Cardiac muscle cell (in vitro differentiated cells and primary cell): ENCODE measurements around the gene CDA. TPM values are rescaled to one million over a fixed set of nuclear protein-coding genes. Genes with fewer than 3 reads are reported as not detected.

Experiments used
- DNase-seq, 2 donors: peaks; one replicate each; pipeline versions ENCODE4 v3.0.0 to v3.0.0-alpha.2; 2010 to 2017; ENCODE audit warnings: low read depth in 1 of 2, low spot score in 1 of 2
- H3K27ac ChIP-seq: fragments of 200-600 bp; sonication (generic); 2 replicates; pipeline ENCODE4 v1.5.1; 2016
- H3K27me3 ChIP-seq: fragments of 200-600 bp; sonication (generic); 2 replicates; pipeline ENCODE4 v1.6.0; 2016; ENCODE audit warnings: control low read depth
- H3K36me3 ChIP-seq: fragments of 200-600 bp; sonication (generic); 2 replicates; pipeline ENCODE4 v1.5.1; 2016; ENCODE audit warnings: control low read depth
- H3K4me1 ChIP-seq: fragments of 200-600 bp; sonication (generic); 2 replicates; pipeline ENCODE4 v1.8.1; 2017; ENCODE audit warnings: low read depth, mild to moderate bottlenecking, mixed run types
- H3K4me3 ChIP-seq: fragments of 200-600 bp; sonication (generic); 2 replicates; pipeline ENCODE4 v1.5.1; 2016; ENCODE audit warnings: mild to moderate bottlenecking
- H3K9me3 ChIP-seq: fragments of 200-600 bp; sonication (generic); 2 replicates; pipeline ENCODE4 v1.5.1; 2017; ENCODE audit warnings: low read depth, mild to moderate bottlenecking, control low read depth
- polyA plus RNA-seq: library from polyadenylated mRNA; unstranded; fragments of >200 nt; fragmentation: Nextera tagmentation; extraction: Ambion mirVana; gene quantifications from 2 replicates; pipeline ENCODE4 v1.2.1, GENCODE V29; 2016
- total RNA-seq: library from RNA; depleted of rRNA; stranded (reverse); fragments of >200 nt; gene quantifications from 2 replicates; pipeline ENCODE4 v1.2.3, GENCODE V29; 2016
- TF ChIP-seq, protein P1 (sequence below): IDR thresholded peaks from 2 replicates; pipeline ENCODE4 v1.5.1; 2012; ENCODE audit warnings: low read depth, mild to moderate bottlenecking, low read length

Gene CDA
- total and polyA plus RNA-seq, 2 experiments from 2014 or later = not detected

- Histone ChIP-seq H3K9me3 (no peaks in the 10 kb centered on the region), H3K36me3 (peaks cover 10% of the 10 kb centered on the region), H3K27me3 (no peaks in the 10 kb centered on the region), H3K27ac (no peak overlapping the region), H3K4me3 (no peak overlapping the region), H3K4me1 (no peaks in the 10 kb centered on the region)
- TF ChIP-seq, protein P1, sequence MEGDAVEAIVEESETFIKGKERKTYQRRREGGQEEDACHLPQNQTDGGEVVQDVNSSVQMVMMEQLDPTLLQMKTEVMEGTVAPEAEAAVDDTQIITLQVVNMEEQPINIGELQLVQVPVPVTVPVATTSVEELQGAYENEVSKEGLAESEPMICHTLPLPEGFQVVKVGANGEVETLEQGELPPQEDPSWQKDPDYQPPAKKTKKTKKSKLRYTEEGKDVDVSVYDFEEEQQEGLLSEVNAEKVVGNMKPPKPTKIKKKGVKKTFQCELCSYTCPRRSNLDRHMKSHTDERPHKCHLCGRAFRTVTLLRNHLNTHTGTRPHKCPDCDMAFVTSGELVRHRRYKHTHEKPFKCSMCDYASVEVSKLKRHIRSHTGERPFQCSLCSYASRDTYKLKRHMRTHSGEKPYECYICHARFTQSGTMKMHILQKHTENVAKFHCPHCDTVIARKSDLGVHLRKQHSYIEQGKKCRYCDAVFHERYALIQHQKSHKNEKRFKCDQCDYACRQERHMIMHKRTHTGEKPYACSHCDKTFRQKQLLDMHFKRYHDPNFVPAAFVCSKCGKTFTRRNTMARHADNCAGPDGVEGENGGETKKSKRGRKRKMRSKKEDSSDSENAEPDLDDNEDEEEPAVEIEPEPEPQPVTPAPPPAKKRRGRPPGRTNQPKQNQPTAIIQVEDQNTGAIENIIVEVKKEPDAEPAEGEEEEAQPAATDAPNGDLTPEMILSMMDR = no peak
- DNase-seq = no peak
Measured at GRCh38 chr1:20643080-20643479, 54.2 kb downstream of the CDA start.

DNA sequence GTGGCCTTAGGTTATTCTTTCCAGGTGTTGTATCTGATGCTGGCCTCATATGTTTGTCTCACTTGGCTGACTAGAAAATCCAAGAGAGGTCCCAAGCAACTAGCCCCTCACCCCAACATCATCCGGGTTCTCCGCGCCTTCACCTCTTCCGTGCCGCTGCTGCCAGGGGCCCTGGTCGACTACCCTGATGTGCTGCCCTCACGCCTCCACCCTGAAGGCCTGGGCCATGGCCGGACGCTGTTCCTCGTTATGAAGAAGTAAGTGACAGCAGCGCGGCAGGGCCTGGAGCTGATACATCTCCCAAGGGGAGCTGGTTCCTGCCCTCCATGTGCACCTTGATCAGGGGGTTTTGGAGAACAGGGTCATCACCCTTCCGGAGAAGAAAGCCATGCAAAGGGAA lies 55.5 kb downstream of the CDA start:
- Histone ChIP-seq H3K27ac (no peak overlapping the region), H3K27me3 (no peaks in the 10 kb centered on the region), H3K9me3 (no peaks in the 10 kb centered on the region), H3K4me3 (no peak overlapping the region), H3K4me1 (no peaks in the 10 kb centered on the region), H3K36me3 (peaks cover 19% of the 10 kb centered on the region)
- no peak for DNase-seq
- TF ChIP-seq, protein P1 = no peak

DNA sequence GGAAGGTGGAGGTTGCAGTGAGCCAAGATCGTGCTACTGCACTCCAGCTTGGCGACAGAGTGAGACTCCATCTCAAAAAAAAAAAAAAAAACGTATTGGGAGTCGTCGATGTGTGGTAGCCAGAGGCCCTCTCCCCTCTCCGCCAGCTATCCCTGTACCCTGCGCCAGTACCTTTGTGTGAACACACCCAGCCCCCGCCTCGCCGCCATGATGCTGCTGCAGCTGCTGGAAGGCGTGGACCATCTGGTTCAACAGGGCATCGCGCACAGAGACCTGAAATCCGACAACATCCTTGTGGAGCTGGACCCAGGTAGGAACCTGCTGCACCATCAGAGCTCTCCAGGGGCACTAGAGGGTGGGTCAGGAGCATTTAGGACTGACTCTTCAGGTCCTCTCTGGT lies 56.5 kb downstream of the CDA start:
- Histone ChIP-seq H3K4me3 (no peak overlapping the region), H3K27me3 (no peaks in the 10 kb centered on the region), H3K36me3 (peaks cover 25% of the 10 kb centered on the region), H3K9me3 (no peaks in the 10 kb centered on the region), H3K4me1 (no peaks in the 10 kb centered on the region), H3K27ac (no peak overlapping the region)
- no peak for DNase-seq
- TF ChIP-seq, protein P1 = no peak

DNA sequence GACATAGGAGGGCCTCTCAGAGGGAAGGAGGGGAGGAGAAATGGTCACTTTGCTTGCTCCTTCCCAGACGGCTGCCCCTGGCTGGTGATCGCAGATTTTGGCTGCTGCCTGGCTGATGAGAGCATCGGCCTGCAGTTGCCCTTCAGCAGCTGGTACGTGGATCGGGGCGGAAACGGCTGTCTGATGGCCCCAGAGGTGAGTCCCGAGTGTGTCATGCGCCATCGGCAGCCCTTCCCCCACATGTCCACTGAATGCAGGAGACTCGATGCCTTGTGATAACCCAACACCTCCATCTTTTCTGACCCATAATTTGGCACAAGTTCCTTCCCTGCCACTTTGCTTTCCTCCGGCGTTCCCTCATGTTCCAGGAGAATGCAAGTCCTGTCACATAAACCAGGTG lies 59.5 kb downstream of the CDA start:
- no peaks in the 10 kb centered on the region for H3K4me1 ChIP-seq

GRCh38 chr1:20648946-20649345 lies 60.0 kb downstream of the CDA start:
- TF ChIP-seq, protein P1 = no peak
- DNase-seq = no peak
- no peak overlapping the region for H3K27ac ChIP-seq
- no peak overlapping the region for H3K4me3 ChIP-seq
- H3K9me3 ChIP-seq = no peaks in the 10 kb centered on the region
- no peaks in the 10 kb centered on the region for H3K4me1 ChIP-seq
- H3K27me3 ChIP-seq = no peaks in the 10 kb centered on the region
- peaks cover 50% of the 10 kb centered on the region for H3K36me3 ChIP-seq

More for the DNA sequence above, 59.5 kb downstream of the CDA start:
- H3K9me3 ChIP-seq = no peaks in the 10 kb centered on the region
- no peak for DNase-seq
- no peak overlapping the region for H3K27ac ChIP-seq
- no peak overlapping the region for H3K4me3 ChIP-seq
- TF ChIP-seq, protein P1 = no peak
- H3K36me3 ChIP-seq = peaks cover 45% of the 10 kb centered on the region
- H3K27me3 ChIP-seq = no peaks in the 10 kb centered on the region

GRCh38 chr1:20652300-20652699 lies 63.4 kb downstream of the CDA start:
- H3K36me3 ChIP-seq = peaks cover 69% of the 10 kb centered on the region

More at GRCh38 chr1:20652300-20652699, 63.4 kb downstream of the CDA start:
- Histone ChIP-seq H3K4me1 (no peaks in the 10 kb centered on the region), H3K4me3 (no peak overlapping the region), H3K9me3 (no peaks in the 10 kb centered on the region), H3K27me3 (no peaks in the 10 kb centered on the region), H3K27ac (no peak overlapping the region)
- TF ChIP-seq, protein P1 = no peak
- DNase-seq = no peak
